ENCODE measurements around the gene SS18.
A peak's percentile ranks its signal among the peaks of the same experiment; 100 is the strongest.

SS18 gene

DNA sequence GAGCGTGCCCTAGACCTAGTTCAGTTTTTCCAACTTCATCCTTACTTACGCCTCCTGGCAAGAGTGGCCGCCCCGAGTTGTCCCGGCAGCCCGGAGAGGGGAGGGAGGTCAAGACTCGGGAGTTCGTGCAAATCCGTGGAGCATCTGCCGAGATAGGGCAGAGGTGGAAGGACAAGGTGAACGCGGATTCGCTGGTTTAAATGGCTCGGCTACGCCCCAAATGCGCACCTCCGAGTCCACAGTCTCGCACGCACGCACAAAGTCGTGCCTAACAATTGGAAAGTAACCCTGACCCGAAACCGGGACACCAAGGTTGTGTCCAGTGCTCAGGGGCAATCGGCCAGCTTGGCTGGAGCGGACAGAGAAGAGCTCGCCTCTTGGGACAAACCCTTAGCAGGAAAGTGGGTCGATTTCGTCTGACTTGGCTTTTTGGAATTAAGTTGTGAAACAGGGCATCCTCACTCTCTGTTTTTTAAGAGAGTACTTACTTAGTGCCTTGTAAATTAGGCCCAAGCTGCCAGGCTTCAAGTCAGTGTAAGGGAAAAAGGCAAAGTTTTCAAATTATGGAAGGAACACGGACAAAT is 726 bp upstream of the SS18 start:
- Histone ChIP-seq H3K36me3 (no peaks in the 10 kb centered on the region; the same call in none of the 2 replicates), H3K4me1 (no peaks in the 10 kb centered on the region), H3K9me3 (no peaks in the 10 kb centered on the region), H3K4me3 (ENCODE audit: low read depth, low read length) (peak overlapping the region; percentile 79), H3K27me3 (no peaks in the 10 kb centered on the region)
- DNase-seq = no peak
- TF ChIP-seq, protein P1, sequence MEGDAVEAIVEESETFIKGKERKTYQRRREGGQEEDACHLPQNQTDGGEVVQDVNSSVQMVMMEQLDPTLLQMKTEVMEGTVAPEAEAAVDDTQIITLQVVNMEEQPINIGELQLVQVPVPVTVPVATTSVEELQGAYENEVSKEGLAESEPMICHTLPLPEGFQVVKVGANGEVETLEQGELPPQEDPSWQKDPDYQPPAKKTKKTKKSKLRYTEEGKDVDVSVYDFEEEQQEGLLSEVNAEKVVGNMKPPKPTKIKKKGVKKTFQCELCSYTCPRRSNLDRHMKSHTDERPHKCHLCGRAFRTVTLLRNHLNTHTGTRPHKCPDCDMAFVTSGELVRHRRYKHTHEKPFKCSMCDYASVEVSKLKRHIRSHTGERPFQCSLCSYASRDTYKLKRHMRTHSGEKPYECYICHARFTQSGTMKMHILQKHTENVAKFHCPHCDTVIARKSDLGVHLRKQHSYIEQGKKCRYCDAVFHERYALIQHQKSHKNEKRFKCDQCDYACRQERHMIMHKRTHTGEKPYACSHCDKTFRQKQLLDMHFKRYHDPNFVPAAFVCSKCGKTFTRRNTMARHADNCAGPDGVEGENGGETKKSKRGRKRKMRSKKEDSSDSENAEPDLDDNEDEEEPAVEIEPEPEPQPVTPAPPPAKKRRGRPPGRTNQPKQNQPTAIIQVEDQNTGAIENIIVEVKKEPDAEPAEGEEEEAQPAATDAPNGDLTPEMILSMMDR (IDR thresholded peaks at IDR 0.05; ENCODE audit: low read depth, low read length) = no peak

DNA sequence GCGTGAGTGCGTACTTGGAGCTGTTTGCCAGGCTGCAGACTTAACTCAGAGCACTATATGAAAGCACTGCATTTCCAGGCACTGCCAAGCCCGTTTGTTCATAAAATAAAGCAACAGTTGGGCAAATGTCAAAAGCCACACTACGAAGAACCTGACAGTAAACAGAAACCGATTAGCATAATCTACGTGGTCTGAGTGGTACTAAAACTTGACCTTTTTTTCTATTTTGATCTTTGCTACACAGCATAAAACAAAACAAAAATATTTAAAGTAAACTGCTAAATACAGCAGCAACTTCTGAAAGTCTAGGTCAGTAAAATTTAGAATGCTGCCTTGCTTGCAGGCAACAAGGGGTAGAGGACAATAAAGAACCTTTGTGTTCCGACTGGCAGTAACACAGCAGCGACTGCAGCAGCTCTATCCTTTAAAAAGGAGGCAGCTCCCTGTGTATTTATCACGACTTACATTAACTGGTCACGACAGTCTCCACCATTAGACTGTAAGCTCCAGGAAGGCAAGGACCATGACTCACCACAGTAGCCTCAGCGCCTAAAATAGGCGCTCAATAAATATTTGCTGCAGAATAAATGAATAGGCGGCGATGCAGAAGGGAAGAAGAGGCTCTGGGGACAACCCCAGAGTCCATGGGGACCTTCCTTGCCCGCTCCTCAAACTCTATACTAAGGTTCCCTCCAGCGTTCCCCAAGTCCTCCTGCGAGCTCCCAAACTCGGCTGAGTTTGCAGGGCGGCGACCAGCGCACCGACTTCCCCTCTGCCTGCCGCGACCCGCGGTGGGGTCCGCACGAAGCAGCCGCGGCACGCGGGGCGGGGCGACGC is 902 bp downstream of the SS18 start:
- no peaks in the 10 kb centered on the region for H3K4me1 ChIP-seq
- no peaks in the 10 kb centered on the region for H3K9me3 ChIP-seq
- peak overlapping the region; percentile 79 for H3K4me3 ChIP-seq (ENCODE audit: low read depth, low read length)
- H3K36me3 ChIP-seq = no peaks in the 10 kb centered on the region; the same call in none of the 2 replicates
- peak; percentile 5 for DNase-seq
- H3K27me3 ChIP-seq = no peaks in the 10 kb centered on the region
- TF ChIP-seq, protein P1 (IDR thresholded peaks at IDR 0.05; ENCODE audit: low read depth, low read length) = no peak

DNA sequence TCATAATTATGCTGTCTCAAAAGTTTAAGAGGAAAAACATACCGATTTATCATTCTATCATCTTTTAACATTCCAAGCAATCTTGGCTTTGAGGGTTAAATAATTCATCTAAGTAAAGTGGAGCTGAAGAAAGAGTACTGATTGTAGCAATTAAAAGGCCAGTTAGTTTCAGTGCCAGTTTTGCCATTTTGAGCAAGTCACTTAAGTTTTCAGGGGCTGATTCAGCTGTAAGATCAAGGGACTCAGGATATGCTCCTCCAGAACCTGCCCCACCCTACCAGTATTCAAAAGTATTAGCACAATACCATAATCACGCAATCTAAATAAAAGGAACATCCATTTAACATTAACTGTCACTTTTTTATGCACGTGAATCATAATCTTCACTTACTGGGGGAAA is 1.9 kb downstream of the SS18 start:
- H3K4me3 ChIP-seq (ENCODE audit: low read depth, low read length) = peak overlapping the region; percentile 79

DNA sequence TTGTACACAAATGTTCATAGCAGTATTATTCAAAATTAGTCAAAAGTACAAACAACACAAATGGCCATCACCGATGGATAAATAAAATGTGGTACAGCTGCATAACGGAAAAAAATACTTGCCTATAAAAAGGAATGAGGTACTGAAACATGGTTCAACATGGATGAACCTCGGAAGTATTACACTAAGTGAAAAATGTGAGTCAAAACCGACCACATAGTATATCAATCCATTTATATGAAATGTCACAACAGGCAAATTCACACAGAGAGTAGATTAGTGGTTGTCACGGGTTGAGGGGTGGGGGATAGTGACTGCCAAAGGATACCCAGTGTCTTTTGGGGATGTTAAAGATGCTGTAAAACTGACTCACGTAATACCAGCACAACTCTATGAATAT is 3.5 kb downstream of the SS18 start:
- Histone ChIP-seq H3K4me3 (ENCODE audit: low read depth, low read length) (no peak overlapping the region), H3K27me3 (no peaks in the 10 kb centered on the region), H3K9me3 (no peaks in the 10 kb centered on the region), H3K36me3 (no peaks in the 10 kb centered on the region; the same call in none of the 2 replicates), H3K4me1 (no peaks in the 10 kb centered on the region)
- TF ChIP-seq, protein P1 (IDR thresholded peaks at IDR 0.05; ENCODE audit: low read depth, low read length) = no peak
- no peak for DNase-seq

More for the DNA sequence above, 1.9 kb downstream of the SS18 start:
- no peak for DNase-seq
- no peaks in the 10 kb centered on the region for H3K4me1 ChIP-seq
- TF ChIP-seq, protein P1 (IDR thresholded peaks at IDR 0.05; ENCODE audit: low read depth, low read length) = no peak
- no peaks in the 10 kb centered on the region; the same call in none of the 2 replicates for H3K36me3 ChIP-seq
- no peaks in the 10 kb centered on the region for H3K27me3 ChIP-seq
- no peaks in the 10 kb centered on the region for H3K9me3 ChIP-seq

DNA sequence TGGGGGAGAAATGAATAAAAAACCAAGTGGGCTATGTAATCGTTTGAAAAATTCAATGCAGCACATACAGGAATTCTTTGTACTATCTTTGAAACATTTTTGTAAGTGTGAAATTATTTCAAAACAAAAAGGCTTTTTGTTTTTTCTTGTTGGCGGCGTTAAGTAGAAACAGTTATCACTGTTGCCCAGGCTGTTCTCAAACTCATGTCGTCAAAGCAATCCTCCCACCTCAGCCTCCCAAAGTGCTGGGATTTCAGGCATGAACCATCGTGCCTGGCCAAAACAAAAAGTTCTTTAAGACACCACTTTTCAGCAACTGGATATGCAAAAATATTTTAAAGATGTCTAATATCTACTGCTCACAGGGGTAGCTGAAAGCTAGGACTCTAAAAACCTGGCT is 5.4 kb downstream of the SS18 start:
- Histone ChIP-seq H3K36me3 (no peaks in the 10 kb centered on the region; the same call in none of the 2 replicates), H3K9me3 (no peaks in the 10 kb centered on the region), H3K27me3 (no peaks in the 10 kb centered on the region), H3K4me3 (ENCODE audit: low read depth, low read length) (no peak overlapping the region), H3K4me1 (no peaks in the 10 kb centered on the region)
- TF ChIP-seq, protein P1 (IDR thresholded peaks at IDR 0.05; ENCODE audit: low read depth, low read length) = no peak
- DNase-seq = no peak

DNA sequence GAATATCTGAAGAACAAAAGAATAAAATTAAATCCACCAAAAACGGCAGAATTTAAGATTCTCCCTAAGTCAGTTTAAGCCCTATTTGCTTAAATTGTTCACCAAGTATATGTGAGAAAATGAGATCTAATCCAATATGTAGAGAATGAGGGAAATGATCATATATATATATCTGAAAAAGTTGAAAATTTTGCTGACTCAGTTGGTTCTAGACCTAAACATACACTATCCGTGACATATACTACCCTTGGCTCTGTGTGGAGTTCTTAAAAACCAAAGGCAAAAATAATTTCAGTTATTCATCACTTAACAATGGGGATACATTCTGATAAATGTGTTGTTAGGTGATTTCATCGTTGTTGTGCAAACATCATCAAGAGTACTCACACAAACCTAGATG is 7.3 kb downstream of the SS18 start:
- no peaks in the 10 kb centered on the region; the same call in none of the 2 replicates for H3K36me3 ChIP-seq
- H3K4me1 ChIP-seq = no peaks in the 10 kb centered on the region
- H3K27me3 ChIP-seq = no peaks in the 10 kb centered on the region
- TF ChIP-seq, protein P1 (IDR thresholded peaks at IDR 0.05; ENCODE audit: low read depth, low read length) = no peak
- no peaks in the 10 kb centered on the region for H3K9me3 ChIP-seq
- no peak for DNase-seq
- H3K4me3 ChIP-seq (ENCODE audit: low read depth, low read length) = no peak overlapping the region
